GM19193 (cell line): Measurements from ENCODE around the gene FGF19.

Experiments
- POLR2A ChIP-seq: IDR thresholded peaks from 4 replicates; pipeline ENCODE4 v1.6.1; 2011; ENCODE audit not compliant: insufficient read depth, insufficient read length; ENCODE audit errors: extremely low read depth

Gene FGF19

GRCh38 chr11:69705901-69706787, 2.3 kb upstream of the FGF19 start:
- no peak for TF ChIP-seq POLR2A

- TF ChIP-seq POLR2A, result no peak
These were observed 1.6 kb upstream of the FGF19 start for GRCh38 chr11:69705351-69705811.

- no peak for TF ChIP-seq POLR2A
These were observed 859 bp upstream of the FGF19 start for GRCh38 chr11:69704508-69705253.

DNA sequence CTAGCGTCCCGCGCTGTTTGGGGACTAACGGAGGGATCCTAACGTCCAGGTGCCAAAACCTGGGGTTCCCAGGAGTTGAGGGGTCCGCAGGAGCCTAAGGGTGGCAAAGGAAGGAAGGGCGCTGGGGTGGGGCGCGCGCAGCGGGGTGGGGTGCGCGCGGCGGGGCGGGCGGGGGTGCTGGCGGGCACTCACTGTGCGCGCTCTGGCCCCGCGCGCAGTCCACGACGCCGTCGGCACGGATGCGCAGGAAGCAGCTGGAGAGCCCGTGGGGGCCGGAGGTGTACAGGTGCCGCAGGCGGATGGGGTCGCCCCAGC, 412 bp downstream of the FGF19 start:
- no peak for TF ChIP-seq POLR2A

- TF ChIP-seq POLR2A, result no peak
These were observed 911 bp downstream of the FGF19 start for GRCh38 chr11:69702769-69703452.

DNA sequence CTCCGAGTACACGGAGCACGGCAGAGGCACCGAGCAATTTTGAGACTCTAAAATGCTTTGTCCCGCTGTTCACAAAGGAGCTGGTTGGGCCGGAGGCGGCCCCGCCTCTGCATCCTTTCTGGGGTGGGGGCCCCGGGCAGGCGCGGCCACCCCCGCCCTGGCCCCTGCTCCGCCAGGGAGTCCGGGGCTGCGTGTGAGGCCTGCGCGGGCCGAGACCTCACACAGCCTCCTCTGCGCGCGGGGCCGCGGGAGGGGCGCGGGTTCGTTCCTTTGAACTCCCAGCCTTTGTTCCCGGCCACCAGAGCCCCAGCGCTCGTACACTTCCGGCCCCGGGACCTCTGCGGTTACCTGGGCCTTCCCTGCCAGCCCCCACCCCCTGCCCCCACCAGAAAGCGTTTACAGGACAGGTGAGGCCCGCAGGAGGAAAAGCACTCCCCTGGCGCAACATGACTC, 1.6 kb downstream of the FGF19 start:
- TF ChIP-seq POLR2A, result no peak

DNA sequence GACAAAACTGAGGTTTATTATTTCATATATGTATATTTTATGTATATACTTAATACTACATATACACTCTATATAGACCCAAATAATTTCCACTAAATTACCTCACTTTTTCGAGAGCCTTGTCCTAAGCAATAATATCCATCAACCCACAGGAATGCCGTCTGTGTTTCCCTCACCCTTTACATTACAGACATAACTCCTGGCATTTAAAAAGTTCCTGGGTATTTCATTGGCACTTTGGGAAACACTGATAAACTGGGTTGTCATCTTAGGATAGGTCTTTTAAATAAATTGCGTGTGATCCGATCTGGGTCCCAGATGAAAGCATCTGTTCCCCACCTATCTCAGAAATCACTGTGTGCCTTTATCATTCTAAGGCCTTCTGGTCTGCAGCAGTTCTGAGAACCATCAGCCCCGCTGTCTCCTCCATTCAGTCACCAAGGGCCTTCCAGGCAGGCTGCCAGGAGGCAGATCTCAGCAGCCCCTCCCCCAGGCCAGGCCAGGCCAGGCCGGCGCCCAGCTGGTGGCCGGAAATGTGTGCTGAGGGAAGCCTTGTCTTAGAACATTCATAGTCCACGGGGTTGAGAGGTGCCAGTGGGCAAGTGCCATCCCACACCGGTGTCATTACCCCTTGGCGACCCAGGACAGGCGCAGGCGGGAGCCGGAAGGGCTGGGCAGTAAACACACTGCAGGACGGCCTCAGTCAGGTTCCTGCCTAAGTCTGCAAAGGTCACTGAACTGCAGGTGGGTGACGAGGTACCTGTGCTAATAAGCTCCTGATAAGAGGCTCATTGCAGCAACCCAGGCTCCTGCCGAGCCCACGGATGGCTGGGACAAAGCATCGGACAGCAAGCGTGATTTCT, 3.3 kb downstream of the FGF19 start:
- no peak for TF ChIP-seq POLR2A

DNA sequence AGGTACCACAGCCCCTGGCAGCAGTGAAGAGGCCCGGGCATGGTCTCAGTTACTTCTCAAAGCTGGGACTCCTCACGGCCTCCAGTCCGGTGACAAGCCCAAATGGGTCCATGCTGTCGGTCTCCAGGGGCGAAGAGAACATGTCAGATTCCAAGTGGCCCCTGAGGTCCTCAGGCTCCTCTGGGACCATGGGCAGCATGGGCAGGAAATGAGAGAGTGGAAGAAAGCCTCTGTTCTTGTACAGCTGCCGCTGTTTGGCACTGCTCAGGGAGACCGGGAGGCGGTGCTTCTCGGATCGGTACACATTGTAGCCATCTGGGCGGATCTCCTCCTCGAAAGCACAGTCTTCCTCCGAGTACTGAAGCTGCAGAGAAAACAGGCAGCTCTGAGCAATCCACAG, 4.6 kb downstream of the FGF19 start:
- no peak for TF ChIP-seq POLR2A

DNA sequence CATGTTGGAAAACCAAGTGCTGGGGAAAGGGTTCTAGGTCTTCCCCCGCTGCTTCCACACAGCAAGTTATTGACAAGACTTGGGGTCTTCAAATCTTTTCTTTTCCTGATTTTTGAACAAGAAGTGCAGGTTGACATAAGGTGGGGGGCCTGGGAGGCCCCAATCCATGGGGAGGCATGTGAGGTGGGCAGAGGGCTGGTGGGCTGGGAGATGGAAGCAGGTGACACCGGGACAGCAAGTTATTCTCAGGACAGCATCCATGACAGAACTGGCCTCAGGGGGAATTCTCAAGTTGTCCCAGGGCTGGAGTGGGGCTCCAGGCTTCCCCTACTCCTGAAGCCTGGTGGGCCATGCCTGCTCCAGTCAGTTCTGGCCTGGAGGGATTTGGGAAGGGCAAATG, 5.5 kb downstream of the FGF19 start:
- TF ChIP-seq POLR2A, result no peak

DNA sequence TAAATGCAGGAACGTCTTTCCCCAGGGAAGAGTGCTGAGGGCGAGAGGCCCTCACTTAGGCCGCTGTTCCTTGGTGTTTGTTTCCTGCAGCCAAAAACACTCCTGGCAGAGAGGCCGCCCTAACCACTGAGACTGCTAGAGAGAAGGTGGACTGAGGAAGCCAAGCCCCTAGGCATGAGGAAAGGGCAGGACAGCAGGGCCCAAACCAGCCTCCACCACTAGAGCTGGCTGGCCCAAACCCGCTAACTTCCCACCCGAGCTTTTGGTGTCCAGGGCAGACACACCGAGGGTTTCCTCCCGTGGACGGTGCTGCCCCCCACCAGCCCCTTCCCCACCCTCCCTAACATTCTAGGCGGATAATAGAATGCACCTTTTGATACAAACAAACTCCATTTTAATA, 6.0 kb downstream of the FGF19 start:
- TF ChIP-seq POLR2A, result no peak

DNA sequence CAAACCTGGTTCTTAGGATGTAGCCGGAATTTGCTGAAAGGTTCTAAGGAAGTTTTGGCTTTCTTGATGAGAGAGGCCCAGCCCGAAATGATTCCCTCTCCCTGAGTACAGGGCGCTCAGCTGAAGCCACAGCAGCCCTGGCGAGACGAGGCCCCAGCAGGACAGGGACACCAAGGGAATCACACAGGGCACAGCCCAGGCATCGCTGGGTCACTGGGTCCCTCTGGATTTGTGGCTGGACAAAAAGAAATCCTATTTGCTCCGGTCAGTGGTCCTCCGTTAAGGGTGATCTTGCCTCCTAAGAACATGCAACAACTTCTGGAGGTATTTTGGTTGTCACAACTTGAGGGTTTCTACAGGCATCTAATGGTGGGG, 6.4 kb downstream of the FGF19 start:
- TF ChIP-seq POLR2A, result no peak

DNA sequence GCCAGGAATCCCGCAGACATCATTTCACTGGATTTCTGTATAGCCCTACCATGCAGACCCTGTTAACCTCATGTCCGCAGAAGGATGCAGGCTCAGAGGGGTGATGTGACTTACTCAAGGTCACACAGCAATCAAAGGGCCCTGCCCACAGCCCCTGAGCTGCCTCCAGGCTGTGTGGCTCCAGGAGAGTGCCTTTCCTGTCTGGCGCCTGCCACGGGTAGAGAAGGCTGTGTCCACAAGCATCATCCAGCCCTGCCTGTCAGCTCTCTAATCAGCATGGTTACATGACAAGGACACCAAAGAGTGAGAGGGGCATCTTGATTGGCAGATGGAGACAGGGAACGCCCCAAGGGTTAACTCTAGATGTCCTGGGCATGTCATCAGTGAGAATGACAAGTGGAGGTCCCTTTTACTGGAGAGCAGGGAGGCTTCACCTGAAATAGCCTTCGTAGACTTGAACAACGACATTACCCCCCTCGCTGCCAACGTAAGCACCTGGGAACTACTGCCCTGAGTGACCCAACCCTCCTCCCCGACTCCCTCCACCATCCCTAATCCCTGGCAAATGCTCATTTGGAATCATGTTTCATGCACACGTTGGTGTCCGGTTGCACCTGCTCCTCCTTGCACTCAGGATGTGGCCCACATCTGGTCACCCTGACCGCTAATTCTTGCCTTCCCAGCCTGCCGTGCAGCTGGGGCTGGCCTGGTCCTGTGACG, 6.9 kb downstream of the FGF19 start:
- TF ChIP-seq POLR2A, result no peak

DNA sequence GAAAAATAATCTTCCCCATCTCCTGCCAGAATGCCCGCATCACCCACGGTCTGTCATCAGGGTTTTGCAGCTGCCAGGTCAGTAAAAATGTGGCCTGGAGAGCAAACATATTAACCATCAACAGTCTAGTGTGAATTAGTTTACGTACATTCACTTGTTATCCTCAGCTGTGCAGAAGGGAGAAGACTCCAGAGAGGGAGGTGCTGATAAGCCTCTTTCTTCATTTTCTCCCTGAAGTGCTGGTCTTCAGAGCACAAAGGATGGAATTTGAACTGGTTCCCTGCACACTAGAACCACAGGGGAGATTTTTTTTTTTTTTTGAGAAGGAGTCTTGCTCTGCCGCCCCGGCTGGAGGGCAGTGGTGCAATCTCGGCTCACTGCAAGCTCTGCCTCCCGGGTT, 8.2 kb downstream of the FGF19 start:
- no peak for TF ChIP-seq POLR2A

DNA sequence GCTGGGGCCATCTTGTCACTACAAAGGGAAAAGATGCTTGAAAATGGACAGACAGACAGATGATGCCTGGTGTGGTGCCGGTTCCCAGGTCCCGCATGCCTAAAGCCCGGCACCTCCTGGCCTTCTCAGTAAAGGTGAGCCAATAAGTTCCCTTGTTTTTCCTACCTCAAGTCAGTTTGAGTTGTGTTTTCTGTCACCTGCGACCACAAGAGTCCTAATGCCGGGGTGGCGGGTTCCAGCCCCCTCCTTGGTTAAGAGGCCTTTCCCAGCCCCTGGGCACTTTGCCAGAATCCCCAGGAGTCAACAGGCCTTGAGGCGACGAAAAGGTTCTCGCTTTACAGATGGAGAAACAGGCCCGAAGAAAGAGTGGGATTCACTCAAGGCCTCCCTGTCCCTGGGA, 9.0 kb downstream of the FGF19 start:
- TF ChIP-seq POLR2A, result no peak
